Ishikawa (cell line): ENCODE data around the gene DLGAP3.

Source experiments
- CEBPB ChIP-seq: IDR thresholded peaks from 2 replicates; pipeline ENCODE4 v1.6.1; 2012
- CREB1 ChIP-seq: IDR thresholded peaks from 2 replicates; pipeline ENCODE4 v1.6.1; 2012; ENCODE audit warnings: low read depth
- EGR1 ChIP-seq: IDR thresholded peaks from 2 replicates; pipeline ENCODE4 v1.6.1; 2012
- EP300 ChIP-seq: IDR thresholded peaks from 2 replicates; pipeline ENCODE4 v1.6.1; 2012; ENCODE audit warnings: borderline replicate concordance
- FOXM1 ChIP-seq: IDR thresholded peaks from 2 replicates; pipeline ENCODE4 v1.6.1; 2012; ENCODE audit warnings: low read depth, borderline replicate concordance
- MAX ChIP-seq: IDR thresholded peaks from 2 replicates; pipeline ENCODE4 v1.6.1; 2012
- NFIC ChIP-seq: IDR thresholded peaks from 2 replicates; pipeline ENCODE4 v1.6.1; 2012
- RAD21 ChIP-seq: IDR thresholded peaks from 2 replicates; pipeline ENCODE4 v1.6.1; 2012; ENCODE audit warnings: low read depth
- REST ChIP-seq: IDR thresholded peaks from 2 replicates; pipeline ENCODE4 v1.6.1; 2012; ENCODE audit warnings: low read depth, mild to moderate bottlenecking
- TAF1 ChIP-seq: IDR thresholded peaks from 2 replicates; pipeline ENCODE4 v1.6.1; 2012; ENCODE audit warnings: low read depth, mild to moderate bottlenecking
- TCF12 ChIP-seq: IDR thresholded peaks from 2 replicates; pipeline ENCODE4 v1.6.1; 2012; ENCODE audit warnings: low read depth
- TEAD4 ChIP-seq: IDR thresholded peaks from 2 replicates; pipeline ENCODE4 v1.6.1; 2012
- USF1 ChIP-seq: IDR thresholded peaks from 2 replicates; pipeline ENCODE4 v1.6.1; 2012
- YY1 ChIP-seq: IDR thresholded peaks from 2 replicates; pipeline ENCODE4 v1.6.1; 2012; ENCODE audit warnings: low read depth
- ZBTB7A ChIP-seq: IDR thresholded peaks from 2 replicates; pipeline ENCODE4 v1.6.1; 2012; ENCODE audit warnings: low read depth

The DLGAP3 gene

GRCh38 chr1:34885405-34886247, 43.8 kb downstream of the DLGAP3 start:
- TF ChIP-seq MAX (no peak), TCF12 (no peak), YY1 (no peak), RAD21 (no peak), USF1 (no peak), EGR1 (no peak), ZBTB7A (no peak), NFIC (no peak), CREB1 (no peak)

- TF ChIP-seq EP300 (no peak), MAX (no peak), YY1 (no peak), ZBTB7A (no peak), CEBPB (no peak), REST (no peak), CREB1 (no peak), EGR1 (no peak), NFIC (no peak), FOXM1 (no peak), USF1 (no peak), TAF1 (no peak), TEAD4 (no peak), TCF12 (no peak)
Measured at GRCh38 chr1:34884961-34885360, 44.5 kb downstream of the DLGAP3 start.

- TF ChIP-seq USF1 (no peak), MAX (no peak), TCF12 (no peak), TAF1 (no peak), RAD21 (no peak), EGR1 (no peak), YY1 (no peak), REST (no peak), CEBPB (no peak), ZBTB7A (no peak), CREB1 (no peak), FOXM1 (no peak)
Measured at GRCh38 chr1:34884536-34884935, 44.9 kb downstream of the DLGAP3 start.

- TF ChIP-seq TEAD4, result no peak
- TF ChIP-seq EP300, result no peak
- TF ChIP-seq NFIC, result no peak
- TF ChIP-seq TCF12, result no peak
- TF ChIP-seq MAX, result no peak
- no peak for TF ChIP-seq TAF1
- no peak for TF ChIP-seq RAD21
- no peak for TF ChIP-seq YY1
- no peak for TF ChIP-seq CEBPB
- TF ChIP-seq FOXM1, result no peak
- TF ChIP-seq USF1, result no peak
- no peak for TF ChIP-seq CREB1
- TF ChIP-seq REST, result no peak
- no peak for TF ChIP-seq ZBTB7A
- TF ChIP-seq EGR1, result no peak
Measured at GRCh38 chr1:34879230-34879629, 50.2 kb downstream of the DLGAP3 start.
